Caco-2 (cell line): ENCODE measurements around the gene ZC3H12A. TPM values are rescaled to one million over a fixed set of nuclear protein-coding genes. Genes with fewer than 3 reads are reported as not detected.

Source experiments
- BruUV-seq: library from RNA; stranded (reverse); fragments of 400-500 nt; replicated peaks from 2 replicates; lab custom pipeline; 2021; lab: Mats Ljungman, UMichigan
- CTCF ChIA-PET: fragments of 300-600 bp; sonication (Branson Sonifier 250); formaldehyde crosslinking; loops from one replicate; lab custom pipeline; 2022; ENCODE audit warnings: antibody characterized with exemption; lab: Charles Lee
- POLR2A ChIA-PET: fragments of 300-600 bp; sonication (Branson Sonifier 250); formaldehyde crosslinking; loops from one replicate; lab custom pipeline; 2022; ENCODE audit warnings: antibody characterized with exemption; lab: Charles Lee
- DNase-seq, 2 experiments: peaks; one replicate each; pipeline versions ENCODE4 v3.0.0 to v3.0.0-alpha.2; 2020 to 2022
- H3K27me3 ChIP-seq: replicated peaks from 2 replicates; pipeline ENCODE4 v1.6.0; 2011; ENCODE audit warnings: low read length; ENCODE audit not compliant: control insufficient read depth, insufficient read depth
- H3K36me3 ChIP-seq: 2 replicates; pipeline ENCODE4 v1.5.1; 2011; ENCODE audit warnings: low read length; ENCODE audit not compliant: control insufficient read depth, insufficient read depth
- H3K4me1 ChIP-seq: fragments of 250-450 bp; sonication (Bioruptor Pico); 2 replicates; pipeline ENCODE4 v1.5.1; 2020; ENCODE audit warnings: mild to moderate bottlenecking
- H3K4me3 ChIP-seq: 2 replicates; pipeline ENCODE4 v1.5.1; 2011; ENCODE audit warnings: low read depth, mild to moderate bottlenecking, control low read depth, low read length
- H3K9me3 ChIP-seq: fragments of 250-450 bp; sonication (Bioruptor Pico); 2 replicates; pipeline ENCODE4 v1.5.1; 2020; ENCODE audit warnings: mild to moderate bottlenecking, moderate library complexity
- H3K27ac Mint-ChIP-seq: one replicate; pipeline ENCODE4 v1.8.0; 2022; ENCODE audit warnings: mixed read lengths; ENCODE audit not compliant: unreplicated experiment
- H3K27me3 Mint-ChIP-seq: one replicate; pipeline ENCODE4 v1.8.0; 2022; ENCODE audit warnings: mixed read lengths; ENCODE audit not compliant: insufficient read depth, unreplicated experiment
- H3K36me3 Mint-ChIP-seq: one replicate; pipeline ENCODE4 v1.8.0; 2022; ENCODE audit warnings: mild to moderate bottlenecking, mixed read lengths; ENCODE audit not compliant: insufficient read depth, unreplicated experiment
- H3K4me1 Mint-ChIP-seq: one replicate; pipeline ENCODE4 v1.8.0; 2022; ENCODE audit warnings: low read depth, mixed read lengths; ENCODE audit not compliant: unreplicated experiment
- H3K4me3 Mint-ChIP-seq: one replicate; pipeline ENCODE4 v1.8.0; 2022; ENCODE audit warnings: mild to moderate bottlenecking, moderate library complexity, mixed read lengths; ENCODE audit not compliant: unreplicated experiment
- H3K9me3 Mint-ChIP-seq: one replicate; pipeline ENCODE4 v1.8.0; 2022; ENCODE audit warnings: mixed read lengths; ENCODE audit not compliant: unreplicated experiment
- intact Hi-C: fragments of 100-400 bp; cut with micrococcal nuclease; formaldehyde crosslinking; loops from one replicate; pipeline ENCODE4 v1.10.0; 2022; ENCODE audit not compliant: unreplicated experiment
- total RNA-seq: library from RNA; stranded (reverse); gene quantifications from 2 replicates; pipeline ENCODE4 v1.2.3, GENCODE V29; 2022
- TF ChIP-seq, protein P1 (sequence below), 2 experiments: fragments of 200-600 bp in 1 of 2; IDR thresholded peaks; 1 replicate in 1 of 2; 2 replicates in 1 of 2; pipeline versions ENCODE4 v1.5.1 to v1.8.0; 2011 to 2022; ENCODE audit warnings: antibody characterized with exemption in 1 of 2, control low read depth in 1 of 2, inconsistent platforms in 1 of 2, low read depth in 1 of 2, low read length in 1 of 2, mild to moderate bottlenecking in 1 of 2, moderate library complexity in 1 of 2; ENCODE audit not compliant: insufficient read depth in 1 of 2, severe bottlenecking in 1 of 2, unreplicated experiment in 1 of 2

Gene ZC3H12A
- total RNA-seq, 1 experiment from 2014 or later: 4.7 TPM

DNA sequence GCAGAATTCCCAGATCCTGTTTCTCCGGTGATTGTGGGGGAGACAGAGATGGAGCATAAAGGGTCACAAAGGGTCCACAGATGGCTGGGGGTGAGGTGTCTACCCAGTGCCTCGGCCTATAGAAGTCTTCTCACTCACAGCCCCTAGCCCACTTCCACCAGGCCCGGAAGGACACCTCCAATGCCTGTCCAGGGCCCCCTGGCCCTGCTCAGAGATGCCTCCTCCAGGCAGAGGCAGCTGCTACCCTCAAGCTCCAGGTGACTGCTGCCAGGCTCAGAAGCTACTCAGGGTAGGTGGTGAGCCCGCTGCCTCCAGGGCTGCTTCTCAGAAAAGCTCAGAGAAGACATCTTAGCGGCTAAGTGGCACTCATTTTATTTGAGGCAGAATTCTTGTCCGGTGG lies 22.0 kb upstream of the ZC3H12A start:
- intact Hi-C loops: no loop called here
- Mint-ChIP-seq H3K4me3 (no peak overlapping the region), H3K36me3 (no peaks in the 10 kb centered on the region), H3K27ac (no peak overlapping the region), H3K27me3 (peaks cover 9% of the 10 kb centered on the region), H3K9me3 (no peaks in the 10 kb centered on the region), H3K4me1 (no peaks in the 10 kb centered on the region)
- ChIA-PET POLR2A (no interaction called here), CTCF (interaction anchor here (3.4 kb wide), 1 partner anchor 34 kb away, joined by 14 read pairs; no protein-coding TSS in a partner anchor)
- TF ChIP-seq, protein P1, sequence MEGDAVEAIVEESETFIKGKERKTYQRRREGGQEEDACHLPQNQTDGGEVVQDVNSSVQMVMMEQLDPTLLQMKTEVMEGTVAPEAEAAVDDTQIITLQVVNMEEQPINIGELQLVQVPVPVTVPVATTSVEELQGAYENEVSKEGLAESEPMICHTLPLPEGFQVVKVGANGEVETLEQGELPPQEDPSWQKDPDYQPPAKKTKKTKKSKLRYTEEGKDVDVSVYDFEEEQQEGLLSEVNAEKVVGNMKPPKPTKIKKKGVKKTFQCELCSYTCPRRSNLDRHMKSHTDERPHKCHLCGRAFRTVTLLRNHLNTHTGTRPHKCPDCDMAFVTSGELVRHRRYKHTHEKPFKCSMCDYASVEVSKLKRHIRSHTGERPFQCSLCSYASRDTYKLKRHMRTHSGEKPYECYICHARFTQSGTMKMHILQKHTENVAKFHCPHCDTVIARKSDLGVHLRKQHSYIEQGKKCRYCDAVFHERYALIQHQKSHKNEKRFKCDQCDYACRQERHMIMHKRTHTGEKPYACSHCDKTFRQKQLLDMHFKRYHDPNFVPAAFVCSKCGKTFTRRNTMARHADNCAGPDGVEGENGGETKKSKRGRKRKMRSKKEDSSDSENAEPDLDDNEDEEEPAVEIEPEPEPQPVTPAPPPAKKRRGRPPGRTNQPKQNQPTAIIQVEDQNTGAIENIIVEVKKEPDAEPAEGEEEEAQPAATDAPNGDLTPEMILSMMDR (IDR thresholded peaks at IDR 0.05; ENCODE audit: insufficient read depth in 1 of 2, low read depth in 1 of 2, low read length in 1 of 2, severe bottlenecking in 1 of 2, unreplicated experiment in 1 of 2): no peak
- Histone ChIP-seq H3K27me3 (no peaks in the 10 kb centered on the region), H3K4me1 (no peaks in the 10 kb centered on the region), H3K4me3 (no peak overlapping the region), H3K9me3 (no peaks in the 10 kb centered on the region), H3K36me3 (no peaks in the 10 kb centered on the region)
- DNase-seq: no peak
- BruUV-seq: no TSS peak

DNA sequence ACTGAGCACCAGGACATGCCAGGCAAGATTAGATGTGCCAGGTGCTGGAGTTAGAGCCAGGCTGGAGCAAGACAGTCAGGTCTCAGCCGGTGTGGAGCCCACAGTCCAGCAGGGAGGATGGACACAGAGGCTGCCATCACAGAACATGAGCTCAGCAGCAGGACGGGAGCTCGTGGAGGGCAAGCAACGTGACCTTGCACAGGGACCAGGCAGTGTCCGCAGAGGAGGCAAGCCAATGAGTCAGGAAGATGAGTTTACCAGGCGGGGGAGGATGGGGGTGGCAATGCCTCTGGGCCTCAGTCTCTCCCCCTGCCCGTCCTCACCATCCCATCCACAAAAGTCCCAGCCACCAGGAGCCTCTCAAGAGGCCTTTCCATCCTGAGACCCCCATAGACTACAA lies 20.7 kb upstream of the ZC3H12A start:
- Mint-ChIP-seq H3K27ac (no peak overlapping the region), H3K36me3 (no peaks in the 10 kb centered on the region), H3K9me3 (no peaks in the 10 kb centered on the region), H3K27me3 (peaks cover 4% of the 10 kb centered on the region), H3K4me3 (no peak overlapping the region), H3K4me1 (no peaks in the 10 kb centered on the region)
- TF ChIP-seq, protein P1 (IDR thresholded peaks at IDR 0.05; ENCODE audit: insufficient read depth in 1 of 2, low read depth in 1 of 2, low read length in 1 of 2, severe bottlenecking in 1 of 2, unreplicated experiment in 1 of 2): no peak
- BruUV-seq: no TSS peak
- POLR2A ChIA-PET: no interaction called here
- Histone ChIP-seq H3K4me3 (no peak overlapping the region), H3K9me3 (no peaks in the 10 kb centered on the region), H3K4me1 (no peaks in the 10 kb centered on the region), H3K36me3 (no peaks in the 10 kb centered on the region), H3K27me3 (no peaks in the 10 kb centered on the region)
- CTCF ChIA-PET: interaction anchor here (3.4 kb wide), 1 partner anchor 33 kb away, joined by 14 read pairs; no protein-coding TSS in a partner anchor
- intact Hi-C loops: loop anchor here (1.0 kb wide), 1 partner anchor 34 kb away; no protein-coding TSS in a partner anchor
- no peak for DNase-seq

DNA sequence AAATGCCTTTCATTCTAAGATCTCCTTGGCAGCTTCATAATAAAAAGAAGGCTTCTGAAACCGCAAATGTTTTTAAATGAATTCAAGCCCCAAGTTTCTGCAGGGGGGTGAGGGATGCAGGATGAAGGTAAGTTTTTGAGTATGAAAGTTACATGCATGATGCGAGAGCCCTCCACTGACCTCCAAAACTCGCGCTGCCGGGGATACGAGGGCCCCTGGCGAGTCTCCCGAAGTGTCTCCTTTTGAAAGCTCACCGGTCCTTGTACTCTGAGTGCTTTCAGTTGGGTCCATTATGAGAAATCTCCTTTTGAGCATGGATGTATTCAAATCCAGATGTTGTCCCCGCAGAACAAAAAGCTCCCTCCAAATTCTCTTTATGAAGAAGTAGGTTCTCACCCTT lies 18.9 kb upstream of the ZC3H12A start:
- H3K27me3 Mint-ChIP-seq: peaks cover 3% of the 10 kb centered on the region
- H3K36me3 Mint-ChIP-seq: no peaks in the 10 kb centered on the region
- no TSS peak for BruUV-seq
- Histone ChIP-seq H3K9me3 (no peaks in the 10 kb centered on the region), H3K36me3 (no peaks in the 10 kb centered on the region), H3K4me3 (no peak overlapping the region), H3K27me3 (no peaks in the 10 kb centered on the region), H3K4me1 (no peaks in the 10 kb centered on the region)
- H3K9me3 Mint-ChIP-seq: no peaks in the 10 kb centered on the region
- POLR2A ChIA-PET: no interaction called here
- H3K27ac Mint-ChIP-seq: no peak overlapping the region
- CTCF ChIA-PET: interaction anchor here (3.4 kb wide), 1 partner anchor 31 kb away, joined by 14 read pairs; no protein-coding TSS in a partner anchor
- no peak for DNase-seq
- no peak overlapping the region for H3K4me3 Mint-ChIP-seq
- TF ChIP-seq, protein P1 (IDR thresholded peaks at IDR 0.05; ENCODE audit: insufficient read depth in 1 of 2, low read depth in 1 of 2, low read length in 1 of 2, severe bottlenecking in 1 of 2, unreplicated experiment in 1 of 2): no peak
- H3K4me1 Mint-ChIP-seq: no peaks in the 10 kb centered on the region
- intact Hi-C loops: loop anchor here (1.0 kb wide), 1 partner anchor 227 kb away; no protein-coding TSS in a partner anchor
